Measurements from ENCODE around the gene DHRS7B.

GRCh38 chr17:21096874-21097273, 29.9 kb upstream of the DHRS7B start:
- TF ChIP-seq EP300 (IDR thresholded peaks at IDR 0.05; ENCODE audit: low read depth) = no peak
- TF ChIP-seq CTCF (IDR thresholded peaks at IDR 0.05) = no peak

Measured in transverse colon (tissue), 3 donors.